Osteocyte (in vitro differentiated cells): ENCODE results near the gene MTCL1. TPM values are rescaled to one million over a fixed set of nuclear protein-coding genes. Genes with fewer than 3 reads are reported as not detected.

Source experiments
- DNase-seq: peaks from one replicate; pipeline ENCODE4 v3.0.0; 2021; ENCODE audit warnings: mixed read lengths; ENCODE audit not compliant: unreplicated experiment; ENCODE audit errors: extremely low spot score
- H3K27ac Mint-ChIP-seq: one replicate; pipeline ENCODE4 v1.8.0; 2021; ENCODE audit warnings: mild to moderate bottlenecking, mixed read lengths; ENCODE audit not compliant: unreplicated experiment
- H3K27me3 Mint-ChIP-seq: one replicate; pipeline ENCODE4 v1.8.0; 2021; ENCODE audit warnings: mixed read lengths; ENCODE audit not compliant: unreplicated experiment
- H3K36me3 Mint-ChIP-seq: one replicate; pipeline ENCODE4 v1.8.0; 2021; ENCODE audit warnings: mixed read lengths; ENCODE audit not compliant: unreplicated experiment
- H3K4me1 Mint-ChIP-seq: one replicate; pipeline ENCODE4 v1.8.0; 2021; ENCODE audit warnings: mixed read lengths; ENCODE audit not compliant: unreplicated experiment
- H3K4me3 Mint-ChIP-seq: one replicate; pipeline ENCODE4 v1.8.0; 2021; ENCODE audit warnings: mild to moderate bottlenecking, moderate library complexity, mixed read lengths; ENCODE audit not compliant: unreplicated experiment
- H3K9me3 Mint-ChIP-seq: one replicate; pipeline ENCODE4 v1.8.0; 2021; ENCODE audit warnings: mixed read lengths; ENCODE audit not compliant: unreplicated experiment
- CTCF ChIP-seq: fragments of 200-600 bp; sonication (generic); IDR thresholded peaks from 2 replicates; pipeline ENCODE4 v1.5.0; 2021; ENCODE audit warnings: antibody characterized with exemption, mild to moderate bottlenecking, moderate library complexity
- total RNA-seq: library from RNA; stranded (reverse); gene quantifications from 2 replicates; pipeline ENCODE4 v1.2.1, GENCODE V29; 2021

Gene MTCL1
- total RNA-seq, 1 donor from 2014 or later = 56.9 TPM

GRCh38 chr18:8709248-8710059 is 4.1 kb downstream of the MTCL1 start:
- no peak for TF ChIP-seq CTCF
- DNase-seq = peak; percentile 10
- Mint-ChIP-seq H3K27ac (peak overlapping the region; percentile 97), H3K27me3 (no peaks in the 10 kb centered on the region), H3K9me3 (no peaks in the 10 kb centered on the region), H3K4me3 (peak overlapping the region; percentile 99), H3K4me1 (peaks cover 61% of the 10 kb centered on the region), H3K36me3 (peaks cover 4% of the 10 kb centered on the region)

GRCh38 chr18:8711736-8712135 is 6.4 kb downstream of the MTCL1 start:
- H3K4me3 Mint-ChIP-seq = peak overlapping the region; percentile 26
- no peak for DNase-seq
- no peaks in the 10 kb centered on the region for H3K9me3 Mint-ChIP-seq
- H3K27ac Mint-ChIP-seq = peak overlapping the region; percentile 86
- H3K27me3 Mint-ChIP-seq = no peaks in the 10 kb centered on the region
- peaks cover 69% of the 10 kb centered on the region for H3K4me1 Mint-ChIP-seq
- H3K36me3 Mint-ChIP-seq = peaks cover 16% of the 10 kb centered on the region
- TF ChIP-seq CTCF = no peak

DNA sequence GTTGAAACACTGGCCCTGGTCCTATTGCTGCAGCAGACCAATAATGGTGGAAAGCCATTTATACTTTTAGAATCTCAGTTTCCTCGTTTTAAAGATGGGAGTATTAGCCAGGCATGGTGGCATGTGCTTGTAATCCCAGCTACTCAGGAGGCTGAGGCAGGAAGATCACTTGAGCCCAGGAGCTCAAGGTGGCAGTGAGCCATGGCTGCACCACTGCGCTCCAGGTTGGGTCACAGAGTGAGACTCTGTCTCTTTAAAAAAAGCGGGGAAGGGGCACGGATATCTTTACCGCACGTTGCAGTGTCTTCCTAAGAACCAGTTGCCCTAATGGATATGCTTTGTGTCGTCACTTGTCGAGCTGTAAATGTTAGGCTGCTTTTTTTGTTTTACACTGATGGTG is 8.3 kb downstream of the MTCL1 start:
- no peak overlapping the region for H3K27ac Mint-ChIP-seq
- no peak for DNase-seq
- TF ChIP-seq CTCF = no peak
- H3K9me3 Mint-ChIP-seq = no peaks in the 10 kb centered on the region
- H3K27me3 Mint-ChIP-seq = no peaks in the 10 kb centered on the region
- peaks cover 58% of the 10 kb centered on the region for H3K4me1 Mint-ChIP-seq
- H3K36me3 Mint-ChIP-seq = peaks cover 23% of the 10 kb centered on the region
- no peak overlapping the region for H3K4me3 Mint-ChIP-seq

- Mint-ChIP-seq H3K4me3 (no peak overlapping the region), H3K36me3 (peaks cover 27% of the 10 kb centered on the region), H3K27me3 (no peaks in the 10 kb centered on the region), H3K9me3 (no peaks in the 10 kb centered on the region), H3K4me1 (peaks cover 43% of the 10 kb centered on the region), H3K27ac (no peak overlapping the region)
- DNase-seq = no peak
- TF ChIP-seq CTCF = no peak
Measured at GRCh38 chr18:8715599-8715998, 10.2 kb downstream of the MTCL1 start.

- TF ChIP-seq CTCF = no peak
- Mint-ChIP-seq H3K27ac (no peak overlapping the region), H3K9me3 (no peaks in the 10 kb centered on the region), H3K4me1 (peaks cover 47% of the 10 kb centered on the region), H3K4me3 (no peak overlapping the region), H3K27me3 (no peaks in the 10 kb centered on the region), H3K36me3 (peaks cover 34% of the 10 kb centered on the region)
- DNase-seq = no peak
Measured at GRCh38 chr18:8717011-8717770, 11.8 kb downstream of the MTCL1 start.
